Ishikawa (cell line): ENCODE measurements around the gene SLC6A3.

ENCODE experiments used
- CEBPB ChIP-seq: IDR thresholded peaks from 2 replicates; pipeline ENCODE4 v1.6.1; 2012
- CREB1 ChIP-seq: IDR thresholded peaks from 2 replicates; pipeline ENCODE4 v1.6.1; 2012; ENCODE audit warnings: low read depth
- EGR1 ChIP-seq: IDR thresholded peaks from 2 replicates; pipeline ENCODE4 v1.6.1; 2012
- EP300 ChIP-seq: IDR thresholded peaks from 2 replicates; pipeline ENCODE4 v1.6.1; 2012; ENCODE audit warnings: borderline replicate concordance
- FOXM1 ChIP-seq: IDR thresholded peaks from 2 replicates; pipeline ENCODE4 v1.6.1; 2012; ENCODE audit warnings: low read depth, borderline replicate concordance
- MAX ChIP-seq: IDR thresholded peaks from 2 replicates; pipeline ENCODE4 v1.6.1; 2012
- NFIC ChIP-seq: IDR thresholded peaks from 2 replicates; pipeline ENCODE4 v1.6.1; 2012
- RAD21 ChIP-seq: IDR thresholded peaks from 2 replicates; pipeline ENCODE4 v1.6.1; 2012; ENCODE audit warnings: low read depth
- TAF1 ChIP-seq: IDR thresholded peaks from 2 replicates; pipeline ENCODE4 v1.6.1; 2012; ENCODE audit warnings: low read depth, mild to moderate bottlenecking
- TCF12 ChIP-seq: IDR thresholded peaks from 2 replicates; pipeline ENCODE4 v1.6.1; 2012; ENCODE audit warnings: low read depth
- TEAD4 ChIP-seq: IDR thresholded peaks from 2 replicates; pipeline ENCODE4 v1.6.1; 2012
- YY1 ChIP-seq: IDR thresholded peaks from 2 replicates; pipeline ENCODE4 v1.6.1; 2012; ENCODE audit warnings: low read depth
- ZBTB7A ChIP-seq: IDR thresholded peaks from 2 replicates; pipeline ENCODE4 v1.6.1; 2012; ENCODE audit warnings: low read depth
- TF ChIP-seq, protein P1 (sequence below): IDR thresholded peaks from 2 replicates; pipeline ENCODE4 v1.6.1; 2012
- TF ChIP-seq, protein P2 (sequence below): IDR thresholded peaks from 2 replicates; pipeline ENCODE4 v1.6.1; 2012; ENCODE audit warnings: low read depth, mild to moderate bottlenecking

Gene SLC6A3

DNA sequence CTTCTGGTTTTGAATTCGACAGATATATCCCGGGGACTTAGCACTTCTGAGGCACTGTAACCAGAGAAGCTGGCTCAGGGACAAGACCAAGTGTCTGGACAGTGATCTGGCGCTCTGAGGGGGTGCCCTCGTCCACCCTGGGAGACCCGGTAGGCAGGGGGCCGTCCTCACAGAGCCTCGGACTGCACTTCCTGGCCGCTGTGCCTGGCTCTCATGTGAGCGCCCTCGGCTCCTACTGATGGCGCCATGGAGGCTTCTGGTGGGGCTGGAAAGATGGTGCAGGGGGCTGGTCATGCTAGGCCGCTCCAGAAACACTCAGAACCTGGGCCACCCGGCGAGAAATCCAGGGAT is 18.8 kb upstream of the SLC6A3 start:
- TF ChIP-seq CEBPB (no peak), NFIC (no peak), FOXM1 (no peak), EGR1 (no peak)

DNA sequence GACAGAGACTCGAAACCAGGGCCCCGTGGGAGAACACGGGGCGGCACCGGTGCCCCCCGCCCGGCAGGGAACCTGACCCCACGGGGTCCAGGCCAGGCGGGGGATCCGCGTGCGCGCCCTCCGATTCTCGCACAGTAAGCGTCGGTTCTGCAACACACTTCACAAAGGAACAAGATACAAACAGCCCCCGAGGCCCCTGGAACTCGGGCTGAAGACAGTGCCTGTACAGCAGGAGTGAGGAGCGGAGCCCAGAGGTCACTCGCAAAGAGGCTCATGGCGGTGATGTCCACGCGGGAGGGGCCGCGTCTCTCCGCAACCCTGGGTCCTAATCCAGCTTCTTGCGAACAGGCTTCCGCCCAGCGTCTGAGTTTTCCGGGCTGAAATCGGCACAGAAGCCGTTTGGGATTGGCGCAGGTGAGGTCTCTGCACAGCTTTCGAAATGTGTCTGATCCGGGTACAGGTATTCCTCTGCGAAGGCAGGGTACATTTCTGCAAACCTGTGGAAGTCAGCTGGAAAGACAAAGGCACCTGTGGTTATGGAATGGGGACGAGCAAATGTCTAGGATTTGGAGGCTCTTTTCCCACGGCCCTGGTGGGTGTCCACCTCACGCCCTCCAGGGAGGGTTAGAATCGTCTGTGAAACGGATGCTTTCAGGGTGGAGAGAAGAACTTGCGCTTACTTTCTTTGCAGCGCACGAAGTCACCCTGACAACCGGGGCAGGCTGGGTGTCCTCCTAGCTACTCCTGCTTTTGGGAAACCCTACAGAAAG is 18.3 kb upstream of the SLC6A3 start:
- TF ChIP-seq ZBTB7A (no peak), CREB1 (no peak), MAX (no peak), NFIC (no peak), FOXM1 (no peak), EP300 (no peak), TCF12 (no peak)

DNA sequence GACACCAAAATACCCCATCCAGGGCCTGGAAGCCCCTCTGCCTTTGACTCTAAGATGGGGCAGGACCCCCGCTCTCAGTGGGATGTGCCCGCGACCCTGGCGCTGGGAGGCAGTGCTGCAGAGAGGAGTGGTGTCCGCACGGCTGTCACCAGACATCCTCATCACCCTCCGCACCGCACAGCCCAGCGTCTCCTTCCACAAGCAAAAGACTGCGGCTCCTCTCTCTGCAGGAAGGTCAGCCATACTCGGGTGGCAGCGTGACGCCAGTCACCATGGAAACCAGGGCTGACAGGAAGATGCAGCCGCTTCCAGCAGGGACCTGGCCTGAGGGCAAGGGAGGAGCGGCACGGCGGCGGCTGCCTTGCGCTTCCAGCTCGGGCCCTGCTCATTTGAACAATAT is 17.1 kb upstream of the SLC6A3 start:
- TF ChIP-seq NFIC (no peak), RAD21 (no peak), YY1 (no peak), CREB1 (no peak), TEAD4 (no peak), FOXM1 (no peak), CEBPB (no peak), TAF1 (no peak), TCF12 (no peak)
- TF ChIP-seq, protein P1, sequence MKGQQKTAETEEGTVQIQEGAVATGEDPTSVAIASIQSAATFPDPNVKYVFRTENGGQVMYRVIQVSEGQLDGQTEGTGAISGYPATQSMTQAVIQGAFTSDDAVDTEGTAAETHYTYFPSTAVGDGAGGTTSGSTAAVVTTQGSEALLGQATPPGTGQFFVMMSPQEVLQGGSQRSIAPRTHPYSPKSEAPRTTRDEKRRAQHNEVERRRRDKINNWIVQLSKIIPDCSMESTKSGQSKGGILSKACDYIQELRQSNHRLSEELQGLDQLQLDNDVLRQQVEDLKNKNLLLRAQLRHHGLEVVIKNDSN, result no peak
- TF ChIP-seq, protein P2, sequence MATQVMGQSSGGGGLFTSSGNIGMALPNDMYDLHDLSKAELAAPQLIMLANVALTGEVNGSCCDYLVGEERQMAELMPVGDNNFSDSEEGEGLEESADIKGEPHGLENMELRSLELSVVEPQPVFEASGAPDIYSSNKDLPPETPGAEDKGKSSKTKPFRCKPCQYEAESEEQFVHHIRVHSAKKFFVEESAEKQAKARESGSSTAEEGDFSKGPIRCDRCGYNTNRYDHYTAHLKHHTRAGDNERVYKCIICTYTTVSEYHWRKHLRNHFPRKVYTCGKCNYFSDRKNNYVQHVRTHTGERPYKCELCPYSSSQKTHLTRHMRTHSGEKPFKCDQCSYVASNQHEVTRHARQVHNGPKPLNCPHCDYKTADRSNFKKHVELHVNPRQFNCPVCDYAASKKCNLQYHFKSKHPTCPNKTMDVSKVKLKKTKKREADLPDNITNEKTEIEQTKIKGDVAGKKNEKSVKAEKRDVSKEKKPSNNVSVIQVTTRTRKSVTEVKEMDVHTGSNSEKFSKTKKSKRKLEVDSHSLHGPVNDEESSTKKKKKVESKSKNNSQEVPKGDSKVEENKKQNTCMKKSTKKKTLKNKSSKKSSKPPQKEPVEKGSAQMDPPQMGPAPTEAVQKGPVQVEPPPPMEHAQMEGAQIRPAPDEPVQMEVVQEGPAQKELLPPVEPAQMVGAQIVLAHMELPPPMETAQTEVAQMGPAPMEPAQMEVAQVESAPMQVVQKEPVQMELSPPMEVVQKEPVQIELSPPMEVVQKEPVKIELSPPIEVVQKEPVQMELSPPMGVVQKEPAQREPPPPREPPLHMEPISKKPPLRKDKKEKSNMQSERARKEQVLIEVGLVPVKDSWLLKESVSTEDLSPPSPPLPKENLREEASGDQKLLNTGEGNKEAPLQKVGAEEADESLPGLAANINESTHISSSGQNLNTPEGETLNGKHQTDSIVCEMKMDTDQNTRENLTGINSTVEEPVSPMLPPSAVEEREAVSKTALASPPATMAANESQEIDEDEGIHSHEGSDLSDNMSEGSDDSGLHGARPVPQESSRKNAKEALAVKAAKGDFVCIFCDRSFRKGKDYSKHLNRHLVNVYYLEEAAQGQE, result no peak

GRCh38 chr5:1461396-1461795 is 16.2 kb upstream of the SLC6A3 start:
- no peak for TF ChIP-seq TEAD4
- no peak for TF ChIP-seq EGR1
- no peak for TF ChIP-seq TAF1
- TF ChIP-seq NFIC, result no peak
- TF ChIP-seq MAX, result no peak
- no peak for TF ChIP-seq TCF12
- no peak for TF ChIP-seq EP300
- TF ChIP-seq, protein P2, result no peak
- TF ChIP-seq FOXM1, result no peak
- no peak for TF ChIP-seq CREB1
- no peak for TF ChIP-seq RAD21
- TF ChIP-seq, protein P1, result no peak
- no peak for TF ChIP-seq CEBPB
- no peak for TF ChIP-seq ZBTB7A
- no peak for TF ChIP-seq YY1

- TF ChIP-seq, protein P2, result no peak
- TF ChIP-seq TEAD4 (no peak), MAX (no peak), YY1 (no peak)
Measured at GRCh38 chr5:1460054-1460682, 14.9 kb upstream of the SLC6A3 start.
